Left ventricle myocardium inferior (tissue), 1 donor: ENCODE data around the gene ARSI. TPM values are rescaled to one million over a fixed set of nuclear protein-coding genes. Genes with fewer than 3 reads are reported as not detected.

ENCODE experiments used
- DNase-seq: peaks from one replicate; pipeline ENCODE4 v3.0.0-alpha.2; 2020
- H3K27ac ChIP-seq: fragments of 200-600 bp; replicated peaks from 2 replicates; pipeline ENCODE4 v1.8.0; 2021
- H3K27me3 ChIP-seq: fragments of 200-600 bp; 2 replicates; pipeline ENCODE4 v1.8.0; 2021; ENCODE audit warnings: low read depth
- H3K36me3 ChIP-seq: fragments of 200-600 bp; 2 replicates; pipeline ENCODE4 v1.8.0; 2021
- H3K4me1 ChIP-seq: fragments of 200-600 bp; 2 replicates; pipeline ENCODE4 v1.8.0; 2021
- H3K4me3 ChIP-seq: fragments of 200-600 bp; 2 replicates; pipeline ENCODE4 v1.8.0; 2021; ENCODE audit warnings: mild to moderate bottlenecking, moderate library complexity
- H3K9me3 ChIP-seq: fragments of 200-600 bp; replicated peaks from 2 replicates; pipeline ENCODE4 v1.8.0; 2021
- intact Hi-C: fragments of 100-400 bp; cut with micrococcal nuclease; formaldehyde crosslinking; loops from one replicate; pipeline ENCODE4 v1.11.0; 2022
- total RNA-seq: library from RNA; stranded (reverse); fragmentation: NEBNext Ultra II Directional; extraction: Animal tissue kit (Norgen Biotek cat#: 25700); gene quantifications from one replicate; pipeline ENCODE4 v1.2.1, GENCODE V29; 2021
- TF ChIP-seq, protein P1 (sequence below): fragments of 200-600 bp; IDR thresholded peaks from 2 replicates; pipeline ENCODE4 v1.8.0; 2021; ENCODE audit warnings: antibody characterized with exemption, mild to moderate bottlenecking, borderline replicate concordance
- donor health status: DM: no; HTN: yes; CAD: no; lungs with severe emphysema.

ARSI gene
- total RNA-seq, 1 donor from 2014 or later: 0.16 TPM

DNA sequence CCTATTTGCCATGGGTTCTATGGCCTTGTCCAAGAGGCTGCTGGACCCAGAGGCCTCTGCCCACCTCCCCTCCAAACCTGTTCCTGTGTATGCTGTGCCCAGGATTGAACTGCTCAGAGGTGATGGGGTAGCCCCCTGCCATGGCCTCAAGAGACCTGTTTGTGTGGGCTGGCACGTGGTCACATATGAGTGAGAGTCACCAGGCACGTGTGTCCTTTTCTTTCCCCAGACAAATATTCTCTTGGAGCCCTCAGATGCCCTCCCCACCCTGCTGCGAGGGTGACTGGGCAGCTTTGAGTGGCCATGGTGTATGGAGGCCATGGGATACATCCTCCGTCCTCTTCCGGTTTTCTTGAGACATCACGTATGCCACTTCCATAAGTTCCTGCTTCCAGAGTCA is 43.9 kb upstream of the ARSI start:
- intact Hi-C loops: no loop called here
- Histone ChIP-seq H3K36me3 (no peaks in the 10 kb centered on the region), H3K4me3 (no peak overlapping the region), H3K9me3 (no peaks in the 10 kb centered on the region), H3K27ac (no peak overlapping the region), H3K27me3 (no peaks in the 10 kb centered on the region), H3K4me1 (peaks cover 7% of the 10 kb centered on the region)
- DNase-seq: no peak
- TF ChIP-seq, protein P1, sequence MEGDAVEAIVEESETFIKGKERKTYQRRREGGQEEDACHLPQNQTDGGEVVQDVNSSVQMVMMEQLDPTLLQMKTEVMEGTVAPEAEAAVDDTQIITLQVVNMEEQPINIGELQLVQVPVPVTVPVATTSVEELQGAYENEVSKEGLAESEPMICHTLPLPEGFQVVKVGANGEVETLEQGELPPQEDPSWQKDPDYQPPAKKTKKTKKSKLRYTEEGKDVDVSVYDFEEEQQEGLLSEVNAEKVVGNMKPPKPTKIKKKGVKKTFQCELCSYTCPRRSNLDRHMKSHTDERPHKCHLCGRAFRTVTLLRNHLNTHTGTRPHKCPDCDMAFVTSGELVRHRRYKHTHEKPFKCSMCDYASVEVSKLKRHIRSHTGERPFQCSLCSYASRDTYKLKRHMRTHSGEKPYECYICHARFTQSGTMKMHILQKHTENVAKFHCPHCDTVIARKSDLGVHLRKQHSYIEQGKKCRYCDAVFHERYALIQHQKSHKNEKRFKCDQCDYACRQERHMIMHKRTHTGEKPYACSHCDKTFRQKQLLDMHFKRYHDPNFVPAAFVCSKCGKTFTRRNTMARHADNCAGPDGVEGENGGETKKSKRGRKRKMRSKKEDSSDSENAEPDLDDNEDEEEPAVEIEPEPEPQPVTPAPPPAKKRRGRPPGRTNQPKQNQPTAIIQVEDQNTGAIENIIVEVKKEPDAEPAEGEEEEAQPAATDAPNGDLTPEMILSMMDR: no peak

DNA sequence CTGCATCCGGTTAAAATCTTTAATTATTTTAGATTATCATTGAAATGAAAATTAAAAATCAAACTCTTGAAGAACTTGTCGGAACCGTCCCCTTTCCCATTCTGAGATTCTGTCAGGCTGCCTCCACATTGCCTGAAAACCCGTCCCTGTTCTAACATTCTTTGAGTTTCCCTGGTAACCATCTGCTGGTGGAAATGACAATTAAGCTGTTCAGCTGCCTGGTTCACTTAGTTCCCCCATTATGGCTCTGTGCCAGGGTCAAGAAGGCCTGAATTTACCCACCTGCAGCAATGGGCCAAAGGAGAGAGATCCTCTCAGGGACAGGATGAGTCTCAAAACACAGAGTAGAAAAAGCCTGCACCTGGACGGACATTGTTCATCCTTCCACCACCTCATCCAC is 43.0 kb upstream of the ARSI start:
- TF ChIP-seq, protein P1: no peak
- Histone ChIP-seq H3K27ac (no peak overlapping the region), H3K4me3 (no peak overlapping the region), H3K36me3 (no peaks in the 10 kb centered on the region), H3K4me1 (peaks cover 5% of the 10 kb centered on the region), H3K9me3 (no peaks in the 10 kb centered on the region), H3K27me3 (no peaks in the 10 kb centered on the region)
- intact Hi-C loops: no loop called here
- no peak for DNase-seq

DNA sequence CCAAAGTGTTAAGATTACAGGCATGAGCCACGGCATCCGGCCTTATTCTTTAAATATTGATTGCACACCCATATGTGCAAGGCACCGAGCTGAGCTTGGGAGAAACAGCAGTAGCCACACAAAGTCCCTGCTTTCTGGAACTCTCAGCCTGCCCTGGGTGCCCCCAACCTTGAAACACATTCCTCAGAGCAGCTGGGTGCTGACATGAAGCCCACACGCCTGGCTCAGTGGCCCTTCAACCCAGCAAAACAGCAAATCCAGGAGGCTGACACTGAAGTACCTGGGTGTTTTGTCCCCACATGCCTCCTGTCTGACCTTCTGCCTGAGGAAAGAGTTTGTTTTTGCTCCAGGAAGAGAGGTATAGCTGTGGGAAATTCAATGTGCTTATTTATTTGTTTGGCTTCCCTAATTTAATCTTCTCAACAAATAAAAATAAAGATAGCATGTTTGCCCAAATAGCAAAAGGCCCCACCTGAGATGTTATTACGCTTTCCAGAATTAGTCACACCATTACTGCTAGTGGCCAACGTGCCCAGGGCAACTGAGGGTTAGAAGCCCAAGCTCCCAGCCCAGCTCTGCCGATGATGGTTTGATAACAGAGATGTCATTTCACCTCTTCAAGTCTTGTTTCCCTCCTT is 41.4 kb upstream of the ARSI start:
- H3K27me3 ChIP-seq: no peaks in the 10 kb centered on the region
- no peak overlapping the region for H3K4me3 ChIP-seq
- DNase-seq: no peak
- H3K9me3 ChIP-seq: no peaks in the 10 kb centered on the region
- no peak overlapping the region for H3K27ac ChIP-seq
- intact Hi-C loops: no loop called here
- H3K36me3 ChIP-seq: no peaks in the 10 kb centered on the region
- TF ChIP-seq, protein P1: no peak
- H3K4me1 ChIP-seq: no peaks in the 10 kb centered on the region

DNA sequence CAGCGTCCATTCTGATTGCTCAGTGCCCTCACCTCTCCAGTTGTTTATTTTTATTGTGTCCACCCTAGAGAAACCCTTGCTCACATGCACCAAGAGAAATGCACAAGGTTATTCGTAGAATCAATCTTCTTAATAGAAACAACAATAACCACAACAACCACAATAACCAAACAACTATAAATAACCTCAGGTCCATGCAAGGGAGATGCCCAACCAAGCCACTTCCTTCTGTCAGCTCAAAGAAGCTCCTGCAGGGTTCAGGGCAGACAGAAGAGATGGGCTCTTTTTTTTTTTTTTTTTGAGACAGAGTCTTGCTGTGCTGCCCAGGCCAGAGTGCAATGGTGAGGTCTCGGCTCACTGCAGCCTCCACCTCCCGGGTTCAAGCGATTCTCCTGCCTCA is 39.9 kb upstream of the ARSI start:
- Histone ChIP-seq H3K4me3 (no peak overlapping the region), H3K36me3 (no peaks in the 10 kb centered on the region), H3K27ac (no peak overlapping the region), H3K27me3 (no peaks in the 10 kb centered on the region), H3K9me3 (no peaks in the 10 kb centered on the region), H3K4me1 (no peaks in the 10 kb centered on the region)
- intact Hi-C loops: no loop called here
- DNase-seq: no peak
- TF ChIP-seq, protein P1: no peak

DNA sequence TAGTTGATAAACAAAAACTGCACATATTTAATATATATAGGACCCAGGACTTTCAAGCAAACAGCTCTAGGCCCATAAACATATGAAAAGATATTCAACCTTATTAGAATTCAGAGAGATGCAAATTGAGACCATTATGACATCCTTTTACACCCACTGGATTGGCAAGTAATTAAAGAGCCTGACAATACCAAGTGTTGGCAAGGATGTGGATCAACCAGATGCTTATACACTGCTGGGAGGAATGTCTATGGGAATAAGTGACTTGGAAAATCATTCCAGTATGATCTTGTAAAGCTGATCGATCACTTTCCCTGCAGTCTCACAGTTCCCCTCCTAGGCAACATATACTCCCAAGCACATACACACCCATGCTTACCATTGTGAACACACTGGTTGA is 39.3 kb upstream of the ARSI start:
- Histone ChIP-seq H3K9me3 (no peaks in the 10 kb centered on the region), H3K36me3 (no peaks in the 10 kb centered on the region), H3K4me3 (no peak overlapping the region), H3K27ac (no peak overlapping the region), H3K4me1 (no peaks in the 10 kb centered on the region), H3K27me3 (no peaks in the 10 kb centered on the region)
- TF ChIP-seq, protein P1: no peak
- no peak for DNase-seq
- intact Hi-C loops: no loop called here
